ENCODE results near the gene ZBTB7C. TPM values are rescaled to one million over a fixed set of nuclear protein-coding genes. Genes with fewer than 3 reads are reported as not detected.

Gene ZBTB7C
- polyA plus RNA-seq, 1 donor (not counting 4 experiments of a cell fraction or from before 2014, with no cell fraction given) = 0.58 TPM

DNA sequence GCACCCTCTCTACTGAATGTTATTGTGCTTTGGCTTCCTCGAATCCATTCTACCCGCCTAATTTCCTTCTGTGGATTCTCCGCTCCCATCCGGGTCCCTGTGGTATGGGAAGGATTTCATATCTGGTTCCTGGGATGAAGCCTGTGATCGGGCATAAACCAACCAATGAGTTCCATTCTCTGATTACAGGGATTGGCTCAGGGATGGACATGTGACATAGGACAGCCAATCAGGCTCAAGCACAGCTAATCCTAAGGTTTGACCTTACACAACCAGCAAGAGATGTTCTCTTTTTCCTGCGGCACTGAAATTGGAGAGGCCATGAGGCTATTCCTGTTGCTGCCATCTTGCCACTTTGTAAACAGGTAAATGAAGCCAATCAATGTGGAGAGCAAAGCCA, 310.6 kb downstream of the ZBTB7C start:
- H3K9me1 ChIP-seq (ENCODE audit: control insufficient read depth, extremely low read depth, insufficient read depth, low read length) = no peaks in the 10 kb centered on the region
- no peak overlapping the region for H3K4me3 ChIP-seq (ENCODE audit: control insufficient read depth in 2 of 3, extremely low read depth in 1 of 3, insufficient read depth in 2 of 3, low read depth in 1 of 3, low read length in 3 of 3)
- peaks cover 4% of the 10 kb centered on the region for H3K27me3 ChIP-seq (ENCODE audit: control insufficient read depth, extremely low read depth, insufficient read depth, low read length)
- H2AFZ ChIP-seq (ENCODE audit: control insufficient read depth, low read length) = no peak overlapping the region
- dilution Hi-C loops (cut with MboI; ENCODE audit: extremely low pct_ligation_motif_present, low sequenced_read_pairs) = no loop called here
- H3K4me2 ChIP-seq (ENCODE audit: control insufficient read depth, extremely low read depth, insufficient read depth, low read depth, low read length) = peak overlapping the region; percentile 36
- no peak overlapping the region for H3K9ac ChIP-seq (ENCODE audit: control insufficient read depth, extremely low read depth, insufficient read depth, low read length)
- peak overlapping the region; percentile 48 for H3K27ac ChIP-seq (ENCODE audit: control insufficient read depth, insufficient read depth, low read length)
- no peaks in the 10 kb centered on the region for H3K79me2 ChIP-seq (ENCODE audit: control insufficient read depth, insufficient read depth, low read length)
- H3K9me3 ChIP-seq (ENCODE audit: control insufficient read depth, low read depth, low read length) = no peaks in the 10 kb centered on the region
- H4K20me1 ChIP-seq (ENCODE audit: control insufficient read depth, extremely low read depth, insufficient read depth, low read length) = no peaks in the 10 kb centered on the region
- H3K36me3 ChIP-seq (ENCODE audit: control insufficient read depth in 2 of 2, extremely low read depth in 1 of 2, insufficient read depth in 2 of 2, low read length in 2 of 2) = no peaks in the 10 kb centered on the region
- TF ChIP-seq, protein P1, sequence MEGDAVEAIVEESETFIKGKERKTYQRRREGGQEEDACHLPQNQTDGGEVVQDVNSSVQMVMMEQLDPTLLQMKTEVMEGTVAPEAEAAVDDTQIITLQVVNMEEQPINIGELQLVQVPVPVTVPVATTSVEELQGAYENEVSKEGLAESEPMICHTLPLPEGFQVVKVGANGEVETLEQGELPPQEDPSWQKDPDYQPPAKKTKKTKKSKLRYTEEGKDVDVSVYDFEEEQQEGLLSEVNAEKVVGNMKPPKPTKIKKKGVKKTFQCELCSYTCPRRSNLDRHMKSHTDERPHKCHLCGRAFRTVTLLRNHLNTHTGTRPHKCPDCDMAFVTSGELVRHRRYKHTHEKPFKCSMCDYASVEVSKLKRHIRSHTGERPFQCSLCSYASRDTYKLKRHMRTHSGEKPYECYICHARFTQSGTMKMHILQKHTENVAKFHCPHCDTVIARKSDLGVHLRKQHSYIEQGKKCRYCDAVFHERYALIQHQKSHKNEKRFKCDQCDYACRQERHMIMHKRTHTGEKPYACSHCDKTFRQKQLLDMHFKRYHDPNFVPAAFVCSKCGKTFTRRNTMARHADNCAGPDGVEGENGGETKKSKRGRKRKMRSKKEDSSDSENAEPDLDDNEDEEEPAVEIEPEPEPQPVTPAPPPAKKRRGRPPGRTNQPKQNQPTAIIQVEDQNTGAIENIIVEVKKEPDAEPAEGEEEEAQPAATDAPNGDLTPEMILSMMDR (optimal IDR thresholded peaks at IDR 0.05 in 1 of 3, IDR thresholded peaks at IDR 0.05 in 1 of 3, conservative IDR thresholded peaks at IDR 0.05 in 1 of 3; ENCODE audit: extremely low read depth in 1 of 3, insufficient read depth in 2 of 3, low read length in 3 of 3) = no peak
- TF ChIP-seq EZH2 (IDR thresholded peaks at IDR 0.05; ENCODE audit: low read length) = no peak
- DNase-seq (ENCODE audit: low read depth, low spot score) (no peak), FAIRE-seq (peak; percentile 84)
- peaks cover 13% of the 10 kb centered on the region for H3K4me1 ChIP-seq (ENCODE audit: control insufficient read depth, extremely low read depth, insufficient read depth, low read length)

DNA sequence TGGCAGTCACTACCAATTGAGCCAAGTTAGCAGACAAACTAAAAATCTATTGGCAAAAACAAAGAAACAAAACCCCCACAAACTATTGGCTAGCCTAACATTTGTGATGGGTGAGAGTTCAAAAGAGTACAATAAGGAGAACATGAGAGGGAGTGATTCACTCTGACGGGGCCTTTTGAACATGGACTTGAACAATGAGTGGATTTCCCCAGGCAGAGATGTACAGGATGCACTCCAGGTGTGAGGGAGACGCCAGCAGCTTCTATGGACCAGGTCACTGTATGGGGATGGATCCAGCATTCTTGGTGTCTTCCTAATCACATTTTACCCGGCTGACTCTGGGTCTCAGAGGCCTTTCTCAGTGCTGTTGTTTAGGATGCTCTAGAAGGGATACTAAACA, 311.2 kb downstream of the ZBTB7C start:
- Histone ChIP-seq H2AFZ (ENCODE audit: control insufficient read depth, low read length) (no peak overlapping the region), H3K27me3 (ENCODE audit: control insufficient read depth, extremely low read depth, insufficient read depth, low read length) (peaks cover 4% of the 10 kb centered on the region), H3K9me3 (ENCODE audit: control insufficient read depth, low read depth, low read length) (no peaks in the 10 kb centered on the region), H3K36me3 (ENCODE audit: control insufficient read depth in 2 of 2, extremely low read depth in 1 of 2, insufficient read depth in 2 of 2, low read length in 2 of 2) (no peaks in the 10 kb centered on the region), H3K4me3 (ENCODE audit: control insufficient read depth in 2 of 3, extremely low read depth in 1 of 3, insufficient read depth in 2 of 3, low read depth in 1 of 3, low read length in 3 of 3) (no peak overlapping the region), H4K20me1 (ENCODE audit: control insufficient read depth, extremely low read depth, insufficient read depth, low read length) (no peaks in the 10 kb centered on the region), H3K4me2 (ENCODE audit: control insufficient read depth, extremely low read depth, insufficient read depth, low read depth, low read length) (peak overlapping the region; percentile 36), H3K79me2 (ENCODE audit: control insufficient read depth, insufficient read depth, low read length) (no peaks in the 10 kb centered on the region), H3K9ac (ENCODE audit: control insufficient read depth, extremely low read depth, insufficient read depth, low read length) (no peak overlapping the region), H3K4me1 (ENCODE audit: control insufficient read depth, extremely low read depth, insufficient read depth, low read length) (peaks cover 13% of the 10 kb centered on the region), H3K27ac (ENCODE audit: control insufficient read depth, insufficient read depth, low read length) (peak overlapping the region; percentile 48), H3K9me1 (ENCODE audit: control insufficient read depth, extremely low read depth, insufficient read depth, low read length) (no peaks in the 10 kb centered on the region)
- FAIRE-seq (peak; percentile 98), DNase-seq (ENCODE audit: low read depth, low spot score) (peak; percentile 80)
- no peak for TF ChIP-seq EZH2 (IDR thresholded peaks at IDR 0.05; ENCODE audit: low read length)
- TF ChIP-seq, protein P1 (optimal IDR thresholded peaks at IDR 0.05 in 1 of 3, IDR thresholded peaks at IDR 0.05 in 1 of 3, conservative IDR thresholded peaks at IDR 0.05 in 1 of 3; ENCODE audit: extremely low read depth in 1 of 3, insufficient read depth in 2 of 3, low read length in 3 of 3) = no peak
- dilution Hi-C loops (cut with MboI; ENCODE audit: extremely low pct_ligation_motif_present, low sequenced_read_pairs) = no loop called here
